ENCODE results near the gene CDC42EP5. TPM values are rescaled to one million over a fixed set of nuclear protein-coding genes. Genes with fewer than 3 reads are reported as not detected.
"Not testable (repeated sequence)": the region's sequence is repeated elsewhere in the genome, so short reads cannot be mapped to it uniquely, and the experiment has no call there.

Gene CDC42EP5
- total RNA-seq, 1 donor from 2014 or later, result 64.2 TPM

DNA sequence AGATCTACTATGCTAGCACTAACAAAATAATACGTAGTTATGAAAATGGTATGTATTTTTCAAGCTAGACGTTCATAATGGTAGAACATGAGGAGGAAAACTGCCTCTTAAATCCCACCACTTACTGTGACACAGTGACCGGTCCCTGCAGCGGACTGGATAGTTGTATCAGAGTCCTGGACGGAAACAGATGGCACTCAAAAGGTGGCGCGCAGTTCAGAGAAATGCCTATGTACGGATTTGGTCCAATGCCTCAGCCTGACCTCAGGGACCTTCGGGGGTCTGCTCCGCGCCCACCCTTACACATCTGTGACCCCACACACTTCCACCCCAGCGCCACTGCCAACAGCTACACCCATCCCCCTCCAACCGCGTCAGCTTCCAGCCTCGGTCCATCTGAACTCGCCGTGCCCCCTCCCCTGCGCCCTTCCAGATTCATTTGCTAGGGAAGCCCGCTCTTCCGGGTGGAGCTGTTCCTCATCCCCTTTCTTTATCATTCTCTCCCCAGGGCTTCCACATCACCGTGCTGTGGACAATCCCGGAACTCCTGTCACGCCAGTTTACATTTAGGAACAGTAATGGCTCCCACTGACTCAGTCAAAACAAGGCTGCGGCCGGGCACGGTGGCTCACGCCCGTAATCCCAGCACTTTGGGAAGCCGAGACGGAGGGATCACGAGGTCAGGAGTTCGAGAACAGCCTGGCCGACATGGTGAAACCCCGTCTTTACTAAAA lies 24.9 kb downstream of the CDC42EP5 start:
- H3K4me3 ChIP-seq (ENCODE audit: insufficient read depth, low read depth, low read length), result peak overlapping the region; percentile 94
- H3K27me3 ChIP-seq (ENCODE audit: insufficient read depth, low read length), result no peaks in the 10 kb centered on the region
- H3K79me2 ChIP-seq (ENCODE audit: insufficient read depth, low read length), result peaks cover 67% of the 10 kb centered on the region
- H3K4me1 ChIP-seq (ENCODE audit: insufficient read depth, low read length), result peaks cover 27% of the 10 kb centered on the region
- Mint-ChIP-seq H3K4me1 (ENCODE audit: low read depth, unreplicated experiment) (peaks cover 24% of the 10 kb centered on the region), H3K36me3 (ENCODE audit: low read depth, unreplicated experiment) (peaks cover 9% of the 10 kb centered on the region), H3K27me3 (ENCODE audit: low read depth, unreplicated experiment) (no peaks in the 10 kb centered on the region), H3K9me3 (ENCODE audit: unreplicated experiment) (peaks cover 2% of the 10 kb centered on the region), H3K27ac (ENCODE audit: unreplicated experiment) (peak overlapping the region; percentile 100), H3K4me3 (ENCODE audit: unreplicated experiment) (peak overlapping the region; percentile 96)
- H3K4me2 ChIP-seq (ENCODE audit: low read length), result peak overlapping the region; percentile 99
- no peaks in the 10 kb centered on the region for H3K9me3 ChIP-seq (ENCODE audit: insufficient read depth, low read depth, low read length)
- H3K9ac ChIP-seq (ENCODE audit: low read length), result peak overlapping the region; percentile 99
- FAIRE-seq (no peak), DNase-seq (ENCODE audit: low read depth) (peak; percentile 46)
- peaks cover 43% of the 10 kb centered on the region for H4K20me1 ChIP-seq (ENCODE audit: insufficient read depth, low read length)
- peaks cover 17% of the 10 kb centered on the region for H3K36me3 ChIP-seq (ENCODE audit: insufficient read depth, low read length)
- TF ChIP-seq, protein P1, sequence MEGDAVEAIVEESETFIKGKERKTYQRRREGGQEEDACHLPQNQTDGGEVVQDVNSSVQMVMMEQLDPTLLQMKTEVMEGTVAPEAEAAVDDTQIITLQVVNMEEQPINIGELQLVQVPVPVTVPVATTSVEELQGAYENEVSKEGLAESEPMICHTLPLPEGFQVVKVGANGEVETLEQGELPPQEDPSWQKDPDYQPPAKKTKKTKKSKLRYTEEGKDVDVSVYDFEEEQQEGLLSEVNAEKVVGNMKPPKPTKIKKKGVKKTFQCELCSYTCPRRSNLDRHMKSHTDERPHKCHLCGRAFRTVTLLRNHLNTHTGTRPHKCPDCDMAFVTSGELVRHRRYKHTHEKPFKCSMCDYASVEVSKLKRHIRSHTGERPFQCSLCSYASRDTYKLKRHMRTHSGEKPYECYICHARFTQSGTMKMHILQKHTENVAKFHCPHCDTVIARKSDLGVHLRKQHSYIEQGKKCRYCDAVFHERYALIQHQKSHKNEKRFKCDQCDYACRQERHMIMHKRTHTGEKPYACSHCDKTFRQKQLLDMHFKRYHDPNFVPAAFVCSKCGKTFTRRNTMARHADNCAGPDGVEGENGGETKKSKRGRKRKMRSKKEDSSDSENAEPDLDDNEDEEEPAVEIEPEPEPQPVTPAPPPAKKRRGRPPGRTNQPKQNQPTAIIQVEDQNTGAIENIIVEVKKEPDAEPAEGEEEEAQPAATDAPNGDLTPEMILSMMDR (IDR thresholded peaks at IDR 0.05; ENCODE audit: insufficient read depth, low read depth, low read length), result no peak
- TF ChIP-seq EZH2 (IDR thresholded peaks at IDR 0.05; ENCODE audit: insufficient read depth, low read length), result no peak
- H3K27ac ChIP-seq (ENCODE audit: low read depth, low read length), result peak overlapping the region; percentile 99
- H2AFZ ChIP-seq (ENCODE audit: low read depth, low read length), result peak overlapping the region; percentile 56

- H3K9ac ChIP-seq (ENCODE audit: low read length); H3K36me3 ChIP-seq (ENCODE audit: insufficient read depth, low read length); H2AFZ ChIP-seq (ENCODE audit: low read depth, low read length); FAIRE-seq; H3K9me3 ChIP-seq (ENCODE audit: insufficient read depth, low read depth, low read length); H3K4me3 ChIP-seq (ENCODE audit: insufficient read depth, low read depth, low read length); H3K9me3 Mint-ChIP-seq (ENCODE audit: unreplicated experiment); H3K27me3 ChIP-seq (ENCODE audit: insufficient read depth, low read length); H3K4me3 Mint-ChIP-seq (ENCODE audit: unreplicated experiment); H3K4me2 ChIP-seq (ENCODE audit: low read length); H3K27ac Mint-ChIP-seq (ENCODE audit: unreplicated experiment); DNase-seq (ENCODE audit: low read depth); H3K27me3 Mint-ChIP-seq (ENCODE audit: low read depth, unreplicated experiment); H3K27ac ChIP-seq (ENCODE audit: low read depth, low read length): not testable (repeated sequence)
- H4K20me1 ChIP-seq (ENCODE audit: insufficient read depth, low read length), result peaks cover 24% of the 10 kb centered on the region
- H3K4me1 ChIP-seq (ENCODE audit: insufficient read depth, low read length), result peaks cover 18% of the 10 kb centered on the region
- Mint-ChIP-seq H3K4me1 (ENCODE audit: low read depth, unreplicated experiment) (peaks cover 14% of the 10 kb centered on the region), H3K36me3 (ENCODE audit: low read depth, unreplicated experiment) (peaks cover 13% of the 10 kb centered on the region)
- H3K79me2 ChIP-seq (ENCODE audit: insufficient read depth, low read length), result peaks cover 48% of the 10 kb centered on the region
Observed at GRCh38 chr19:54446349-54446748, 26.7 kb downstream of the CDC42EP5 start.

- DNase-seq (ENCODE audit: low read depth) (no peak), FAIRE-seq (no peak)
- Mint-ChIP-seq H3K4me1 (ENCODE audit: low read depth, unreplicated experiment) (peaks cover 8% of the 10 kb centered on the region), H3K36me3 (ENCODE audit: low read depth, unreplicated experiment) (peaks cover 13% of the 10 kb centered on the region), H3K4me3 (ENCODE audit: unreplicated experiment) (no peak overlapping the region), H3K9me3 (ENCODE audit: unreplicated experiment) (no peaks in the 10 kb centered on the region), H3K27ac (ENCODE audit: unreplicated experiment) (no peak overlapping the region), H3K27me3 (ENCODE audit: low read depth, unreplicated experiment) (no peaks in the 10 kb centered on the region)
- Histone ChIP-seq H3K4me1 (ENCODE audit: insufficient read depth, low read length) (peaks cover 9% of the 10 kb centered on the region), H3K27me3 (ENCODE audit: insufficient read depth, low read length) (no peaks in the 10 kb centered on the region), H2AFZ (ENCODE audit: low read depth, low read length) (no peak overlapping the region), H3K9ac (ENCODE audit: low read length) (no peak overlapping the region), H3K27ac (ENCODE audit: low read depth, low read length) (no peak overlapping the region), H3K79me2 (ENCODE audit: insufficient read depth, low read length) (peaks cover 32% of the 10 kb centered on the region), H4K20me1 (ENCODE audit: insufficient read depth, low read length) (peaks cover 19% of the 10 kb centered on the region), H3K36me3 (ENCODE audit: insufficient read depth, low read length) (peaks cover 6% of the 10 kb centered on the region), H3K4me2 (ENCODE audit: low read length) (no peak overlapping the region), H3K4me3 (ENCODE audit: insufficient read depth, low read depth, low read length) (no peak overlapping the region), H3K9me3 (ENCODE audit: insufficient read depth, low read depth, low read length) (no peaks in the 10 kb centered on the region)
- TF ChIP-seq EZH2 (IDR thresholded peaks at IDR 0.05; ENCODE audit: insufficient read depth, low read length), result no peak
- TF ChIP-seq, protein P1 (IDR thresholded peaks at IDR 0.05; ENCODE audit: insufficient read depth, low read depth, low read length), result no peak
Observed at GRCh38 chr19:54444737-54445136, 28.4 kb downstream of the CDC42EP5 start.

Measured in astrocyte (in vitro differentiated cells and primary cell).